ENCODE results near the gene DTNB.

DNA sequence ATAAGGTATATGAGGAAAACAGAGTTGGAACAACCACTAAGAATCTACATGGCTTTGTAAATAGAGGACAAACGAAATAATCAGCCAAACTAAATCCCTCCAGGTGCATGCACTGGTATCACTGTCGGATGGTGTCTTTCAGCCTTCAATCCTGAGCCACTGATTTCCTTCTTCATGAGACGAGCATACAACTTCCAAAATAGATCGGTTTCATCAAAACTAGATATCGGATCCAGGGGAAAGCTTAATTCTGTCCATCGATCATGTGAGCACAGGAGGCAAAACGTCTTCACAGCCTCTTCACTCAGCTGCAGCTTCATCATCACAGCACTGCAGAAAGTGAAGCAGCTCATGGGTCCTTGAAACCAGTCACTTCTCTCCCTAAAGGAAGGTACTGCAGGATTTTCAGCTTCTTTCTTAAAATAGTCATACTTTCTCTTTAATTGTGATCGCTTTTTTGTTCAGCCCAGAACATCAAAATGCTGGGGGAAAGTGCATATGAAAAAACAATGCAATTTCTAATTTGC, 80.5 kb downstream of the DTNB start:
- TF ChIP-seq EP300 (IDR thresholded peaks at IDR 0.05) (no peak), POLR2A (IDR thresholded peaks at IDR 0.05) (no peak)
- TF ChIP-seq, protein P1, sequence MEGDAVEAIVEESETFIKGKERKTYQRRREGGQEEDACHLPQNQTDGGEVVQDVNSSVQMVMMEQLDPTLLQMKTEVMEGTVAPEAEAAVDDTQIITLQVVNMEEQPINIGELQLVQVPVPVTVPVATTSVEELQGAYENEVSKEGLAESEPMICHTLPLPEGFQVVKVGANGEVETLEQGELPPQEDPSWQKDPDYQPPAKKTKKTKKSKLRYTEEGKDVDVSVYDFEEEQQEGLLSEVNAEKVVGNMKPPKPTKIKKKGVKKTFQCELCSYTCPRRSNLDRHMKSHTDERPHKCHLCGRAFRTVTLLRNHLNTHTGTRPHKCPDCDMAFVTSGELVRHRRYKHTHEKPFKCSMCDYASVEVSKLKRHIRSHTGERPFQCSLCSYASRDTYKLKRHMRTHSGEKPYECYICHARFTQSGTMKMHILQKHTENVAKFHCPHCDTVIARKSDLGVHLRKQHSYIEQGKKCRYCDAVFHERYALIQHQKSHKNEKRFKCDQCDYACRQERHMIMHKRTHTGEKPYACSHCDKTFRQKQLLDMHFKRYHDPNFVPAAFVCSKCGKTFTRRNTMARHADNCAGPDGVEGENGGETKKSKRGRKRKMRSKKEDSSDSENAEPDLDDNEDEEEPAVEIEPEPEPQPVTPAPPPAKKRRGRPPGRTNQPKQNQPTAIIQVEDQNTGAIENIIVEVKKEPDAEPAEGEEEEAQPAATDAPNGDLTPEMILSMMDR (IDR thresholded peaks at IDR 0.05): no peak
